ENCODE results near the gene SYNDIG1.

SYNDIG1 gene

GRCh38 chr20:24543168-24543567 lies 73.7 kb downstream of the SYNDIG1 start:
- no peak for FAIRE-seq
- no peak for TF ChIP-seq CTCF (IDR thresholded peaks at IDR 0.05; ENCODE audit: insufficient read depth, missing control alignments)
- no peak for DNase-seq (ENCODE audit: insufficient read length, low spot score)

GRCh38 chr20:24543741-24544140 lies 74.3 kb downstream of the SYNDIG1 start:
- TF ChIP-seq CTCF (IDR thresholded peaks at IDR 0.05; ENCODE audit: insufficient read depth, missing control alignments): no peak
- FAIRE-seq: no peak
- DNase-seq (ENCODE audit: insufficient read length, low spot score): no peak

GRCh38 chr20:24544371-24544770 lies 74.9 kb downstream of the SYNDIG1 start:
- FAIRE-seq: no peak
- TF ChIP-seq CTCF (IDR thresholded peaks at IDR 0.05; ENCODE audit: insufficient read depth, missing control alignments): no peak
- no peak for DNase-seq (ENCODE audit: insufficient read length, low spot score)

GRCh38 chr20:24545168-24545567 lies 75.7 kb downstream of the SYNDIG1 start:
- TF ChIP-seq CTCF (IDR thresholded peaks at IDR 0.05; ENCODE audit: insufficient read depth, missing control alignments): no peak

GRCh38 chr20:24546232-24546892 lies 76.9 kb downstream of the SYNDIG1 start:
- FAIRE-seq (no peak), DNase-seq (ENCODE audit: insufficient read length, low spot score) (no peak)
- no peak for TF ChIP-seq CTCF (IDR thresholded peaks at IDR 0.05; ENCODE audit: insufficient read depth, missing control alignments)

More at GRCh38 chr20:24545168-24545567, 75.7 kb downstream of the SYNDIG1 start:
- DNase-seq (ENCODE audit: insufficient read length, low spot score) (no peak), FAIRE-seq (no peak)

- no peak for DNase-seq (ENCODE audit: insufficient read length, low spot score)
- no peak for FAIRE-seq
- no peak for TF ChIP-seq CTCF (IDR thresholded peaks at IDR 0.05; ENCODE audit: insufficient read depth, missing control alignments)
These were observed 78.5 kb downstream of the SYNDIG1 start for GRCh38 chr20:24547967-24548366.

GRCh38 chr20:24559114-24559732 lies 89.8 kb downstream of the SYNDIG1 start:
- TF ChIP-seq CTCF (IDR thresholded peaks at IDR 0.05; ENCODE audit: insufficient read depth, missing control alignments): no peak
- FAIRE-seq (no peak), DNase-seq (ENCODE audit: insufficient read length, low spot score) (no peak)

Measured in D721Med (cell line).